HG03520 (cell line): ENCODE results near the gene TRIL.

Source experiments
- ATAC-seq: cut with Tn5 transposase; IDR thresholded peaks from one replicate; pipeline ENCODE4 v1.9.1; 2021; ENCODE audit warnings: mild to moderate bottlenecking, moderate library complexity; ENCODE audit not compliant: unreplicated experiment

The TRIL gene

DNA sequence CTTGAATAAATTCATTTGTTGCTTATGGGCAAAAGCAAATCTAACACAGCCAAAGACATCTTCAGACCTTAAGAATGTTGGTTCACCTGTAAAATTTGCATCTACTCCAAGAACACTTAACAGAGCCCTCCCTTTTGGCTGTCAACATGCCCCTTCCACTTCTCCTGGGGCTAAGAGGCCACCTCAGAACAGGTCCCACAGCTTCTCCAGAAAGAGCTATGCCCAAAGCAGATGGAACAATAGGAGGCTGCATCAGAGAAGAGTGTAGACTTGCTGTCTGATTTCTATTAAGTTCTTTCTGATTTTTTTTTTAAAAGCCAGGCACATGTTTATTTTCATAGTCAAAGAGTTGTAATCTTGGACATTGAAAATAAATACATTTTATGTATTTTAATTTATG lies 26.1 kb upstream of the TRIL start:
- no peak for ATAC-seq

DNA sequence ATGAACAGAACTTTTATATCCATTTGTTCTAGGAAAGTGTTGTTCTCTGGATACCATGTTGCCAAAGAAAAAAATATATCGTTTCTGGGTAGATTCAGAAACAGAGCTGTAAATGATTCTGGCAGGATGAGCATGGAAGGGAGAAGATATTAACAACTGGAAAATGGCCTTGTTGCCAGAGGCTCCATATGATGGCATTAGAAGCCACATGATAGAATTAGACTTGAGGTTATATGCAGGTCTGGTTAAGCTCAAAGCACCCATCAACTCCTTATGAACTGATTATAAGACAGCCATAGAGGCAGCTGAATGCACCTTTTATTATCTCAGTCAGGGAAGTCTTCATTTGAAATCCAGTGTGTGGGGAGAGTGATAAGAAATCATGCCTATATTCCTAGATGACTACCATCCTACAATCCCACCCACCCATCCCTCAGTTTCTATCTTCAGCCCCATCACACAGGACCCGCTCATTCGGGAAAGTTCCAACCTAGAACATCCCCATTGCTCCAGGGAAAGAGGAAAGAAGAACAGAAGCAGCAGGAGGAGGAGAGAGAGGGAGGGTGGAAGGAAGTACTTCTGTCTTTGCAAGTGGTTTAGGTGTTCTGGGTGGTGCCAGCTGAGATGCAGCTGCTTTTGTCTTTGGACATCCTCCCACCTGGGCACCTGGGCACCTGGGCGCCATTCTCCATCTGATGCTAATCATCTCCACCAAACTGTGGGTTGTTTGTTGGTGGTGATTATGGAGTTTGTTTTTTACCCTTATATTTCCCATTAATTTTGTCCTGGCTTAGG lies 25.5 kb upstream of the TRIL start:
- ATAC-seq = no peak

GRCh38 chr7:28981161-28981465 lies 23.0 kb upstream of the TRIL start:
- no peak for ATAC-seq

GRCh38 chr7:28980451-28981160 lies 22.5 kb upstream of the TRIL start:
- no peak for ATAC-seq

DNA sequence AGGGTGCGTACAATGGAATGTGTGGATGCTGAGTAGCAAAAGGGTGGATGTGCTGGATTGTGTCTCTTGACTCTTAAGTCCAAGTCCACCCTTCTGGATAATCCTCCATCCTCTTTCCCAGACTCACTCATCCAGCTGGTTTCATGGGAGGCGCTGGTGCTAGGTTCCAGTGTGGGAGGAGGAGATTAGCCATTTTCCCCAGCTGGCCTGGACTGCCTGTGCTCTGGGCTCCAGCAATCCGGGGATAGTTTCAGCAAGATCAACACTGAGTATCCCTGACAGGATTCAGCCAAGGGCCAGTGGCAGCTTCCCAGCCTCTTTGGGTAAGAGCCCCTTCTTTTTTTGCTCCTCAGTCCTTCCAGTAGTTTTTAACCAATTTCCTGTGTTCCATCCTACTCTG lies 21.6 kb upstream of the TRIL start:
- ATAC-seq = no peak

GRCh38 chr7:28977881-28978280 lies 19.8 kb upstream of the TRIL start:
- ATAC-seq = no peak

GRCh38 chr7:28976022-28976421 lies 17.9 kb upstream of the TRIL start:
- ATAC-seq = no peak

DNA sequence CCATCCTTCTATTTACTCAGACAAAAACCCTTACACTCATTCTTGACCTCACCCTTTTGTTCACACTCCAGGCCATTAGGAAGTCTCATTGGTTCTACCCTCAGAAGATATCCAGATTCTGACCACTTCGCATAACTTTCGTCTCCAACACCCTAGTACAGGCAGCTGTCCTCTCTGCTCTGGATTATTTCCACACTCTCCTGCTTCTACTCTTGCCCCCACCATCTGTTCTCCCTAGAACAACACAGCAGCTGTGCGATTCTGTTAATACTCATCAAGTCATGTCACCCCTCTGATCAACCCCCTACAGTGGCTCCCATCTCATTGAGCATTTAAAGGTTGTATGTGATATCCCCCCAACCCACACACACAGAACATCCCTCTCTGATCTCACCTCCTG lies 15.5 kb upstream of the TRIL start:
- ATAC-seq = no peak

- no peak for ATAC-seq
Measured at GRCh38 chr7:28964056-28964455, 5.9 kb upstream of the TRIL start.

DNA sequence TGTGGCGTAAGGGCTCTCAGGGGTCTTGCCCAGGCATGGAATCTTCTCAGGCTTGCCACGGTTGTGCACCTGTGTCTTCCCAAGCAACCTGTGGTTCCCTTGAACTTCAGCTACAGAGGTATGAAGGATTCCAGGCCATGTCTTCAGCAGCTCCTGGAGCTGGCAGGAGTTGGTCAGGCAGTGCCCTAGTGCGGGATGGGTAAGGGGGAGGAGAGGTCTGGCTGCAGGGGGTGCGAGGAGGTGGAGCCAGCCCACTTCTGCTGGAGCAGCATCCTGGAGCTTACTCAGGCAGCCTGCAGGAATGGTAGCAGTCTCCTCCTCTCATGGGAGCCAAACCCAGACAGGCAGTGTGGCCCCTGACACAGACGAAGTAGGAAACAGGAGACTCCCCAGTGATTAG lies 3.8 kb upstream of the TRIL start:
- ATAC-seq = no peak

DNA sequence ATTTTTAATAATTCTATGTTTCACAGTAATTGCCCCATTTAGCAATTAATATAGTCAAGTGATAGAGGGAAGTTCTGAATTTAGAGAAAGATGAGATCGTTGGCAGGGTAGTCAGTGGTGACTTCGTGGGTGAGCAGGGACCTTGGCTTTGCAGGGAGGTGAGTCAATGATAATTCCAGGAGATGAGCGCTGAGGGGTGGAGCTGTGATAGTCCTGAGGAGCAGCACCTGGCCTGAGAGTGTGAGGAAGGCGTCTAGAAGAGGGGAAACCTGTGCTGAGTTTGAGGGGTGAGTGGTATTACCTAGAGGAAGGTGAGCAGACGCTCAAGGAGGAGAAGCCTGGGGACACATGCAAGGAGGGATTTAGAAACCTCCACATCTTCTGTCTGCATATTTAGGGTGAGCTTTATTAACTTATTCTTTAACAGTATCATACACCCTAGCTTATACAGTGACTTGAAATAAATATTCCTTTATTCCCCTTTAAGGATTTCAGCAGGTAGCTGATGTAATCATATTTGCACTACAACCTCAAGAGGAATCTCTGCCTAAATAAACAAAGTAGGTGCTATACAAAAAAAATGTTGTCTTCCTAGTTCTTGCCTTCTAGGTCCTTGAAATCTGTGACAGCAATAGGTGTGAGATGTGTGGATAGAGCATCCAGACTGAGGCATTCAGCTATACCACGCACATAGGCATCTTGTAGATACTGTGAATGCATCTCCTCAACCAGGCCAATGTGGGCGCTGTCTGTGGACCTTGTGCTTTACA lies 2.1 kb upstream of the TRIL start:
- no peak for ATAC-seq

DNA sequence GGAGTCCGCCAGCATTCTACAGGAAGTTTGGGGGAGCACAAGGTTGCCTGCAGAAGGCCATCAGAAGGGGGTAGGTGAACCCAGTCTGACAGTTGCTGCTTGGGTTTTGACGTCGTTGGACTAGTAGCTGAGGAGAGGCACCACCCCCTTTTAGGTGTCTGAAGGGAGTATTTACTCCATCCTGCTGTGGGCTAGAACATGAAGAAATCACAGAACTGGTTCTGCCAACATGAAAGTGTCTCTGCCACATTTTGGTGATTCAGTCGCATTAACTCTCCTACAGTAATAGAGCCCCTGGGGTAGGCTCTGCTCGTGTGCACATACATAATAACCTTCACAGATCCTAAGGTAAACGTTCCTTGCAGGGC lies 834 bp upstream of the TRIL start:
- ATAC-seq = no peak

GRCh38 chr7:28957751-28958234 lies 337 bp downstream of the TRIL start:
- ATAC-seq = no peak

DNA sequence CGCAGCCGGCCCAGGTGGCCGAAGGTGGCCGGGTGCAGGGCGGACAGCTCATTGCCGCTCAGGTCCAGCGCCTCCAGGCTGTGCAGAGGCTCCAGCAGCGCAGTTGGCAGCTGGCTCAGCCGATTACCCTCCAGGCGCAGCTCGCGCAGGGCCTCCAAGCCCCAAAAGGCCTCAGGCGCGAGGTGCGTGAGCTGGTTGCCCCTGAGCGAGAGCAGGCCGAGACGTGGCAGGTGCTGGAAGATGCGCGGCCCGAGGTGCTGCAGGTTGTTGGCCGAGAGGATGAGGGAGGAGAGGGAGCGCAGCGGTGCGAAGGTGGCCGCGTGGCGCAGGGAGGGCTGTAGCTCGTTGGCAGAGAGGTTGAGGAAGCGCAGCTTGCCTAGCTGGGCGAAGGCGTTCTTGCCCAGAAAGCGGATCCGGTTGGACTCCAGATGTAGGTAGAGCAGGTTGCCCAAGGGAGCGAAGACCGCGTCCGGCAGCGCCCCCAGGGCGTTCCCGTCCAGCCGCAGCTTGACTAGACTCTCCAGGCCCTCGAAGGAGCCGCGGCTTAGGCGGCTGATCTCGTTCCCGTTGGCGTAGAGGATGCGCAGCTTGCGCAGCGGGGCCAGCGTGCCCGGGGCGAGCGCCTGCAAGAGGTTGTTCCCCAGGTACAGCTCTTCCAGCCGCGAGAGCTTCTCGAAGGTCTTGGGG lies 923 bp downstream of the TRIL start:
- no peak for ATAC-seq

DNA sequence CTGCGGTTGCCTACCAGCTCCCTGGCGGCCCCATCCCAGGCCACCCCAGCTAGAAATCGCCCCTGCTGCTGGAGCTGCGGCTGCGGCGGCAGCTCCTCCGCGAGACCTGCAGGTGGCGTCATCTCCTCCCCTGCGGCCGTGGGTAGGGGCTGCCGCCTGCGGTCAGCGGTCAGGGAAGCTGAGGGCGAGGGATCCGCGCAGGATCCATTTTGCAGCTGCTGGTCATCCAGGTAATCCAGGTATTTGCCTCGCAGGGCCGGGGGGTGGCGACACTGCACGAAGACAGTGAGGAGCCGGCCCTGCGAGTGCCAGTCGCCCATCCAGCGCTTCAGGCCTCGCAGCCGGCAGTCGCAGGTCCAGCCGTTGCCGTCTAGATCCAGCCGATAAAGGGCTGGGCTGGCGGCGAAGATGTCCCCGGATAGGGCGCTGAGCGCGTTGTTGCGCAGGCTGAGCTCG lies 1.5 kb downstream of the TRIL start:
- ATAC-seq = no peak

- no peak for ATAC-seq
Measured at GRCh38 chr7:28955718-28956607, 2.2 kb downstream of the TRIL start.

DNA sequence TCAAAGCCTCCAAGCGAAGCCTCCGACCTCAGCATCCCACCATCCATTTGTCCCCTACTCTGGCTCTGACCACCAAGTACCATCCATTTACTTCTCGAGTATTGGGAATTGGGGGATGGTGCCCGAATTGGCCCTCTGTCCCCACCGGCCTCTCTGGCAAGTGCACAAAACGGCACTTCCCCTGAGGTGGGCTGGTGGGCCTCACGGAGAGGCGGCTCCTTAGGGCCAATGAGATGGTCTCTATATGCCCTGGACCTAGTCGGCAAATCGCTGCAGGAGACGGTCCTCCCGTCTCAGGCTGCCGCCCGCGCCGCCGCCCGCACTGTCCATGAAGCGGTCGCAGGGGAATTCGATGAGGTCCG lies 2.8 kb downstream of the TRIL start:
- no peak for ATAC-seq

- ATAC-seq = no peak
Measured at GRCh38 chr7:28954946-28955345, 3.2 kb downstream of the TRIL start.

- ATAC-seq = no peak
Measured at GRCh38 chr7:28954471-28954870, 3.7 kb downstream of the TRIL start.

GRCh38 chr7:28953633-28954032 lies 4.5 kb downstream of the TRIL start:
- no peak for ATAC-seq
